ENCODE measurements around the gene TEX29. TPM values are rescaled to one million over a fixed set of nuclear protein-coding genes. Genes with fewer than 3 reads are reported as not detected.

TEX29 gene
- total RNA-seq, 1 donor from 2014 or later, result 0.85 TPM

DNA sequence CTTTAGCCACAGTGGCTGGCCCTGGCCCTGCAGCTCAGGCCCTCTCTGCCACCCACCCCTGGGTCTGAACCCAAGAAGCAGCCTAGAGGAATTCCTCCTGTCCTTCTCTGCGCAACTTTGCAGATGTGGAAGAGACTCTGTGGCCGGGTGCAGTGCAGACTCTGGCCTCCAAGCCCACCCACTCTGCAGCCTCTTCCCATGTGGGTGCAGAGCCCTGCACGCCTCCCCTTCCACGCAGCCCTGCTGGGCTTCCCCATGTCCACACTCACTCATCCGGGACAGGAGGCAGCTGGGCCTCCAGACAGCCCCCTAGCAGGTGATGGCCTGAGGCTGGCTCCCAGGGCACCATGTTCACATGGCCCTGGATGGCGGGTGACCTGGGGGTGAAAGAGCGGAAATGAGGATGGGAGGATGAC is 2.5 kb downstream of the TEX29 start:
- DNase-seq, result no peak

DNA sequence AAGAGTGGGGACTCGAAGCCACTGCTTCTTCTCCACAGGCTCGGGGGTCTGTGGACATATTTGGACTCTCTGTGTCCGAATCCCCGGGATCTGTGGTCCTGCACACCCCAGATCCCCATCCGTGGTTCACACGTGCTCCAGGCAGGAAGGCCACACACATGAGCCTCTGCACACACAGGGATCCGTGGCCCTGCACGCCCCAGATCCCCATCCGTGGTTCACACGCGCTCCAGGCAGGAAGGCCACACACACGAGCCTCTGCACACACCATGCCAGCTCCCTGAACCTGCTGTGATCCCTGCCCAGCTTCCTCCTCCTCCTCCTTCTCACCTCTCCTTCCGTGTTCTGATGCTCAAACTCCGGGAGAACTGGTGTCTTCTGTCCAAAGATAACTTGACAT is 3.1 kb downstream of the TEX29 start:
- no peak for DNase-seq

DNA sequence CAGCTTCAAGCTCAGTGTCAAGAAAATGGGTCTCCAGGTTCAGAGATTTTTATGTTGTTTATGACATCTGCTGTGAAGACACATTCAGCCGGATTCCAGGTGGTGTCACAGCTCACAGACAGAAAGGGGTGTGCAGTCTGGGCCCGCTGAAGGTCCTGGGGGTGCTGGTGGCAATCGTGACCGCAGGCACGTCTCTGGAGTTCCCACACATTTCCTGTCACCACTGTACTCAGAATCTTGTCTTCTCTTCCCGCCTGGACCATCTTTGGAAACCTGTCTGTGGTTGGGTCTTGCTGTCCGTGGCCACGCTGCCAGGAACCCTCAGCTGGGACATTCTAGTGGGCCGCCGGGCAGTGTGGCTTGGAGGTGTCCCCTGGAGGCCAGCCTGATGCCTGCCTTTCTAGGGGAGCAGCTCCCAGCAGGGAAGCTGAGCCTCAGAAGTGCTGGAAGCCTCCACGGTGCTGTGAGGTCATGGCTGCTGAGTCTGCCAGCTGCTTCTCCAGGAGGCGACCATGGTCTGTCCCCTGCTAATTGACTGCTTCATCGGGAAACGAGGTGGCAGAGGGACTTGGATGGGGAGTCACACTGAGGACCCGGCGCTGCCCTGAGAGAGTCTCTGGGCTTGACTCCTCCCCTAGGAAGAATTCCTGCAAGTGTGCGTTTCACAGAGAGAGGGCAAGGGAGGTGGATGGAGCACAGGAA is 3.7 kb downstream of the TEX29 start:
- DNase-seq, result no peak

DNA sequence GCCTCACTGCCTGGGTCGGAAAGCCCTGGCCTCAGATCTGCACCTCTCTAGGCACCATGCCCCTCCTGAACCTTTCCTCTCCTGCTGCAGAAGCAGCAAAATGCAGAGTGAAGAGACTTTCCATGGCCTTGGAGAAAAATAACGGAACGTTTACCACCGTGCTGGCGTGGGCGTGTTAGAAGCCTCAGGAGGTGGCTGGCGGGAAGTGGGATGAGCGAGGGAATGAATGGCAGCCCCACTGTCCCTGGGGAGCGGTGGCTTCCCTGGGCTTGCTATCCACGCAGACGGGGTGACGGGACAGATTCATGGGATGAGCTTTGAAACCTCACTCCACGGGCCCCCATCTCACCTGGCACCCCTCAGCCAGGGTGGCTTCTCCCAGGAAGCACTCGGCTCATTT is 4.3 kb downstream of the TEX29 start:
- no peak for DNase-seq

DNA sequence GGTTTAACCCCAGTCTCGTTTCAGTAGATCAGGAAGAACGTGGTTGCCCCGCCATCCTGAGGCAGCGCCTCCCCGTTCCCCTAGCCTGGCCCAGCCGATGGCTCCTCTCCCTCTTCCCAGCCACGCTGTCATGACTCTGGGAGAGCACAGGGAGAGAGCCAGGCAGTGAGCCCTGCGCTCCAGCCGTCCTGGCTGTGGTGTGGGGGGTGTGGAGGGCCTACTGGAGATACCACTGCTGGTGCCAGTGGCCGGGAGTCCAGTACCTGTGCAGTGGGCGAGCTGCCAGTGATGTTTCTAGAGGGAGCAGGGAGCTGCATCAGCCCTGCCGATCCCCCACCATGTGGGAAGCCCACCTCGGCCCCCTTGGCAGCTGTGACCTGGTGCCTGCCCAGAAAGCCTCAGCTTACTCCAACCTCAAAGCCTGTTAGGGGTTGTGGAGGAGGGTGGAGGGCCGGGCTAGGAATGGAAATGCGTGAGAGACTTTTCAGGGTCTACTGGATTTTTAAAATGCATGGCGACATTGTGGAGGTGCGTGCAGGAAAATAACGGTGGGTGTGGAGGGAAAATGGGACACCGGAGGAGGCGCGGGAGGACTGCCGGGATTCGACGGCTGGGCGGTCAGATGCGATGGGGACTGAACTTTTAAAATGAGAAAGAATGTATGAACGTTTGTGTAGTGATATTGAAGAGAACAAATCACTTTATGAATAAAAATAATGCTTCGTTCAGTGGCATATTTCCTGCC is 4.9 kb downstream of the TEX29 start:
- no peak for DNase-seq

DNA sequence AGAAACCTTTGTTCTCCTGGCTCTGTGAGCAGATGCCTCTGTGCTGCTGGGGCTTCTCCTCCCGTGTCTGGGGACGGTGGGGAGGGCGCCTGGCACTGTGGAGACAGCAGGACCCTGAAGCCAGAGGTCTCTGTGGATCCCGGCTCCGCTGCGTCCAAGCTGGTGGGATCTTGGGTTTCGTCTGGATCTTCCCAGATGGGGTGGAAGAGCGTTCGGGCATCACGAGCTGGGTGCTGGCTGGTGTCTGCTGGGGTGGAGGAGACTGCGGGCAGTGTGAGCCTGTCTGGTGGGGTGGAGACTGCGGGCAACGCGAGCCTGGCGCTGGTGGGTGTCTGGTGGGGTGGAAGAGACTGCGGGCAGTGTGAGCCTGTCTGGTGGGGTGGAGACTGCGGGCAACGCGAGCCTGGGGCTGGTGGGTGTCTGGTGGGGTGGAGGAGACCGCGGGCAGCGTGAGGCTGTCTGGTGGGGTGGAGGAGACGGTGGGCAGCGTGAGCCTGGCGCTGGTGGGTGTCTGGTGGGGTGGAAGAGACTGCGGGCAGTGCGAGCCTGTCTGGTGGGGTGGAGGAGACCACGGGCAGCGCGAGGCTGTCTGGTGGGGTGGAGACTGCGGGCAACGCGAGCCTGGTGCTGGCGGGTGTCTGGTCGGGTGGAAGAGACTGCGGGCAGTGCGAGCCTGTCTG is 5.6 kb downstream of the TEX29 start:
- no peak for DNase-seq

DNA sequence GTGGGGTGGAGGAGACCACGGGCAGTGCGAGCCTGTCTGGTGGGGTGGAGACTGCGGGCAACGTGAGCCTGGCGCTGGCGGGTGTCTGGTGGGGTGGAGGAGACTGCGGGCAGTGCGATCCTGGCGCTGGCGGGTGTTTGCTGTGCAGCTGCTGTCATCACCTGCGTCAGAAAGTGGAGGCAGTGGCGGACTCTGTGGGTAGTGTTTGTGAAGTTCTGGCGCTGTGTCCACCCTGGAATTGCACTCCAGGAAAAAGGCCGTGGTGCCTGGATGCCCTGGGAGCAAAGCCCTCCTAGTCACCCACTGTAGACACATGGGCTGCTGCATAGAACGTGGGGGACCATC is 6.2 kb downstream of the TEX29 start:
- DNase-seq, result no peak

DNA sequence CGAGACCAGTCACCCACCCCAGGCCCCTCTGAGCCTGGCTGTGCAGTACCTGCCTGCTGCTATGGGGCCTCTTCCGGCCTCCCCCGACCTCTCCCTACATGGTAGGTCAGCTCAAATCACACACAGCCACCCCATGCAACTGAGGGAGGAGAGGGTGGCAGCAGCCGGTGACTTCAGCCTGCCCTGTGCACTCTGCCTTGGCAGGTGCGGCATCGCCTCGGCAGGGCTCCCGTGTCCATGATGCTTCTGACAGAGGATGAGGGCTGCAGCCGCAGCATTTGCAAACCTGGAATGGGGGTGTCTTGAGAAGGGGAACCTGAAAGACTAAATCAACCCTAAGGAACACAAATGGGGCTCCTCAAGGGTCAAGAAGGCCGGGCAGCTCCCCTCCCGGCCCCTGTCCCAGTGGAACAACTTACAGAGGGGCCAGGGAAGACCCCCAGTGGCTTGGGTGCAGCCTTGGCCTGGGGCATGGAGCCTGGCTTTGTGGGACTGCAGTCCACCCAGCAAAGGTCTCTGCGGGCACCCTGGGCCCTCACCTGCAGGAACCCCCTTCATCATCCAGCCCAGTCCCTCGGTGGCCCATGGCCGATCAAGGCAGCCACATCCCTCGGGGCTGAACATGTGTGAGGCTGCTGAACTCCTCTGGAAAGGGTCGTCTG is 6.7 kb downstream of the TEX29 start:
- DNase-seq, result no peak

DNA sequence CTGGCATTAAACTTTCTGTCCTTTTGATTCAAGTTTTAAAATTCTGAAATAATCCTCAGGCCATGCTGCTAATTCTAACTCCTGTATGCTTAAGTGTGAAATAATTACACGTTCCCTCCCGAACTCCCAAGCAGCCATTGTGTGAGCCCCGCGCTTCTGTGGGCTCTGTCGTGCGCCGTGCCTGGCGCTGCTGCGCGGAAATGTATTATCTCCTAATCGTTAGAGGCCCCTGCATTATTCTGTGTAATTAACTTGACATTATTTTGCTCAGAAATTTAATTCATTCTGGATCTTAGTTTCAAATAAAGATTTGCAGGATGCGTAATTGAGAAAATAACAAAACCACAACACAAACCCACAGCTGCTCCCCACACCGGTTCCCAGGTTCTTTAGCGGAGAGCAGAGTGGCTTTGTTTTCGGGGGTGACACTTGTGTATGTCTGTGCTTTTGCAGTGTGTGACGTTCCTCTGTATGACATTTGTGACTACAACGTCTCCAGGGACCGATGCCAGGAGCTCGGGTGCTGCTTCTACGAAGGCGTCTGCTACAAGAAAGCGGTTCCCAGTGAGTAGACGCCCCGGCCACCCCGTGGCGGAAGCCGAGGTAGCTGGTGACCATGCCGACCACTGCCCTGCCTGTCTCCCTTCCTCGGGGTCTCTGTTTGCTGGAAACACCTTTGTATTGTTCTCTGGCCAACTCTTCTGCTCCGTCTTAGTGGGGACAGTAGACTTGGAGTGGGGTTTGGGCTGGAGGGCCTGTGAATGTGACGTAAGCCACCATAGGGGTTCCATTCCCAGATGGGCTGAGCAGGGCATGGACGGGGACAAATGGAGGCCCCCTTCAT is 7.5 kb downstream of the TEX29 start:
- no peak for DNase-seq

DNA sequence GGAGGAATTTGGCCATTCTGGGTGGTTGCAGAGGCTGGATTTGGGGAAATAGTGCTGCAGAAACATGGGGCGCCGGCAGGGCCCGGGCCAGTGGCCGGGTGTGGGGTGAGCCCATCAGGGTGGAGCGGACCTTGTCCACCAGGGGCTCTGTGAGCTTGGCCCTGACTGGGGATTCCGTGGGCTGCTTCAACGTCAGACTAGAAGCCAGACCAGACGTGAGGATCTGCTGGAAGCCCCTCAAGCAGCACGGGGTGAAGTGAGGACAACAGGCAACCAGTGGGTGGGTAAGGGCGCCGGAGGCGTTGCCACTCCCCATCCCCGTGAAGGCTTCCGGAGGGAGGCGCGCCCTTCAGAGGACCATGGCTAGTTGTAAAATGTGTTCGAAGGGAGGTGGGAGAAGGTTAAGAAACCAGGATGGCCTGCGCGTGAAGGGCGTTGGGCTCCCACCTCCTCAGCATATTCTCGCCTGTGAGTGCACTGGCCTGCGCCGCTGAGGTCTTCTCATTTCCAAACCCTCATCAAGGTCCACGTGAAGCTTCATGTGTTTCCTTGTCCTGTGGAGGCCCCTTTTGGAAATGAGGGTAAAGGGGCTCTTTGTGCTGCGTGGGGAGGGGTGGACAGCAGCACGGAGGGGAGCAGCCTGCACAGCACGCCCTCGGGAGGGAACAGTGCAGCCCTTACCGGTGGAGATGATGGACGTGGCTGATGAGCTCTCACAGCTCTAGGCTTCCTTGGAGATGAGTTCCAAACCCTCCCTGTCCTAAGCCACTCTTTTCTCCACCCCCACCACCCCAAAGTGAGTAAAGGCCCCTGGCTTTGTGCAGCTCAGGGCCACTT is 8.3 kb downstream of the TEX29 start:
- no peak for DNase-seq

DNA sequence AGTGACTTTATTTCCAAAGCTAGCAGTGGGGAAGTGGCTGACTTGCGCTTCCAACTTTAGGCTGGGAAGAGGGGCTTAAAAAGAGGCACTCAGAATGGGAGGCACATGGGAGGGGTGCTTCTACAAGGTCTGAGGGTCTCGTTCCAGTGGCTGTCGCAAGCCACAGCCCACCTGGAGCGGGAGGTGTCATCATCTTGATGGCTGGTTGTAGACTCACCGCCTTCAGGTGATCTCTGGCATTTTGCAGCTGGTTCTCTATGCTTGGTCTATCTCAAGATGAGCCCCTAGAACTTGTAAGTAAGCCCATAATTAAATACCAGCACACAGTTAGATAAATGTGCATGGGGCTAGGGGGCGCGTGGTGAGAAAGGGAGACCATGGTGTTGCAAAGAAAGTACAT is 9.2 kb downstream of the TEX29 start:
- no peak for DNase-seq

DNA sequence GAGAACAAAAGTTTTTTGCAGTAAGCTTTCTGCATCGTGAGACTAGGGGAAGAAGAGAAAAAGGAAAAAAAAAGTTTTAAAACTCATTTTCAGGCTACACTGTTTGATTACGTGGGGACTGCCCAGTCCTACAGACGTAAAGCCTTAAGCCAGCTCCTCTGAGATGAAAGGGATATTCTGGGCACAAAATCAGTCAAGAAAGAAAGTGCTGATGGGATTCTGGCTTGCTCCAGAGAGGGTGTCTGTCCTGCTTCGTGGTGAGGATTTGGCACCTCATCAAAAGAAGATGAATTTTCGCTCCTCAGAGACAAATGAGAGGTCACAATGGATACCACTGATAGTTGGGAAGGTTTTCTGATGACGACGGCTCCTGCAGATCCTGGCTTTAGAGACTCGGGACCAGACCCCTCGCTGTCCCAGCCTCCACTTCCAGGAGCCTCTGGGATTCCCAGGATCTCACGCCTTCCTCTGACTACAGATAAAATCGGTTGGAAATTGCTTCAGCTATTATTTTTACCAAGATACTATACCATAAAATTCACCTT is 9.7 kb downstream of the TEX29 start:
- no peak for DNase-seq

DNA sequence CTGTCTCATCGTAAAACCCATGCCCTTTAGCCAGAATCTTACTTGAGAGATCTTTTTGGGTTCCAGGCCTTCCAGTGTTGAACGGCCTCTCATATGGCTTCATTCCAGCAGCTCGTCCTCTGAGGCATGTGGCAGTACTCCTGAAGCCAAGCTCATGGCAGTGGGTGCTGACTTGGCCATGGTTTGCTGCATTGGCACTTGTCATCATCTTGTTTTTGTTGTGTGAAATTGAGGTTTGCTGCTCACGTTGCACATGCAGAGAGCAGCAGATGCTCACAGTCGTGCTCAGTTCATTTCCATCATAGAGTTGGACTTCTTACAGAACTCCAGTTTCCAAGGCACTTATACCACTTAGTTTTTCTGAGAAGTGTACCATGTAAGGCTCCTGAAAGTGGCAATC is 14.9 kb downstream of the TEX29 start:
- no peak for DNase-seq

DNA sequence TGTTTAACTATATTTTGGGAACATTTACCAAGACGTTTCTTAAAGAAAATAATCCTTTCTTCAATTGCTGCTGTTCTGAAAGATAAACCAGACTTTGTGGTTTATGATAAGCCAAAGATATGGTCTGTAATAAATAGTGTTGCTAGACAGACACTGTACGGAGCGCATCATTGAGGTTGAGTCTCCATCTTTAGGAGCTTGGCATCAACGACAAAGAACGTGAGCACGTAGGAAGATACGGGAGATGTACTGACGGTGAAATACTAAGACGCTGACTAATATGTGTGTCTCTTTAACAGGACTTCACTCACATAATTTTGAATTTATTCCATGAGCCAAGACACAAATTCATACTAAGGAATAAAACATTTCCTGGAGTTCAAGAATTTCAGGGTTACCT is 16.2 kb downstream of the TEX29 start:
- DNase-seq, result no peak

DNA sequence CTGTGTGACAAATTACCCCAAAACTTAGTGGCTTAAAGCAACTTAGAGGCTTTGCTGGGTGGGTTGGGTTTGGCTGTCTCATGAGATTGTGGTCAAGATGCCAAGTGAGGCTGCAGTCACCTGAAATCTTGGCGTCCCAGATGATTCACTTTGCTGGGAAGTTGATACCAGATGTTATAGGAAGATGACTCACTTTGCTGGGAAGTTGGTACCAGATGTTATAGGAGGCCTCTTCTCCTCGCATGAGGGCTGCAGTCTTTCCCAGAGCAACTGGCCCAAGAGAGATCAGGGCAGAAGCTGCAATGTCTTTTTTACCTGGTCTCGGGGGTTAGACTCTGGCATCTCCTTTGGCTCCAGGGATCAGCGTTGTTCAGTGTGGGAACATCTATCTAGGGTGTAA is 16.8 kb downstream of the TEX29 start:
- DNase-seq, result no peak

DNA sequence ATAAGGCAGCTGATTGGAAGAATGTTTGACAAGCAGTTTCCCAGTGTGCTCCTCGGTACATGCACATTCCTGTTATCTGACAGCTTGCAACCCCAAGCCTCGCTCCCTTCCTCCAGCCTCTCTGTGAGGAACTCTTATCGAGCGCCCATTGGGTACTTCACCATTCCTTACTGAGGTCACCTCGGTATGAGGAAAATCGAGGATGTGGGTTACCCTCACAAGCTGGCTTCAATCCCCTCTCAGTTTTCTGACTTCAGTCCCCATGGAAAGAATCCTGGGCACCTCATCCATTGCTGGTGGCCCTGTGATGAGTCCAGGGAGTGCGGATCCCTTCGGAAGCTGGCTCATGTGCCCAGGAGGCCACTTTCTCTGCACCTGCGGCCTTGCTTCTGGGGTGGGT is 17.3 kb downstream of the TEX29 start:
- no peak for DNase-seq

DNA sequence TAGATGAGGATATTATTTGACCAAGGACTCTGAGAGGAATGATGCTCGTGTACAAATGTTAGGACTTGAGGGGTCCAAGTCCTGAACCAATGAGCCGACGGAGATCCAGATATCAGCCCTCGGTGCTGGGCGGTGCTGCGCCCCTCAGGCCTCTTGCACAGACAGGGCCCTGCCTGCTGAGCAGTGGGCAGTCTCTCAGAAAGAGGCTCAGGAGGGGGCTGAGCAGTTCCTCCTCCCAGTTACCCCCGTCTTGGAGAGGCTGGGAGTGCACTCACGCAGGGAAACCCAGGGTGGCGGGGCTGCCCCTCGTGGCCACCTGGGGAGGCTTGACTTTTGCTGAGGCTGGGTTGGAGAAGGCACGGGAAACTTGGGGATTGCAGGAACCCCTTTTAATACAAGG is 18.4 kb downstream of the TEX29 start:
- no peak for DNase-seq

DNA sequence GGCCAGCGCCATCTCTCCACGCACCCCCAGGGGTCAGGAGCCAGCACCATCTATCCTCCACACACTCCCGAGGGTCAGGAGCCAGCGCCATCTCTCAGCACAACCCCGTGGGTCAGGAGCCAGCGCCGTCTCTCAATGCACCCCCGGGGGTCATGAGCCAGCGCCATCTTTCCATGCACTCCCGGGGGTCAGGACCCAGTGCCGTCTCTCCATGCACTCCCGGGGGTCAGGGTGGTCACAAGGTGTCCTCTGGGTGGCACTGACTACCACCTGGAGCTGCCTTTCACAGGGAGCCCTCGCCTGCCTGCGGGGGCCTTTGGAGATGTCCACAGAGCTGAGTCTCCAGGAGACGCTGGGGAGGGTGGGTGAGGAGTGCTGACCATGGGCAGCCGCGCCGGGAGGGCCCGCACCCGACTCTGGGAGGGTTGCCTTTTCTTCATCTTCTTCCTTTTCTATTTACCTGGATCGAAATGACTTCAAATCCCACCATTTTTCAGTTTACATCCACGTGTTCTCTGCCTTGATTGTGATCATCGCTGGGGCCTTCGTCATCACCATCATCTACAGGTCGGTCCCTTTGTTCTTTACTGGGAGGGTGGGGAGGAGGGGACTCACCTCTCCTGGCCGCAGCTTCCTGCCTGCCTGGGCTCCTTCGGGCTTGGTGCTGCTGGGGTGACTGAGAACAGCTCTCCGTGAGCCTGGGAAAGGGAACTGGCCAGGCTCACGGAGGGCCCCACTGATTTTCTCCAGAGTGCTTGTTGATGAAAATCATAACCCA is 19.1 kb downstream of the TEX29 start:
- DNase-seq, result no peak

DNA sequence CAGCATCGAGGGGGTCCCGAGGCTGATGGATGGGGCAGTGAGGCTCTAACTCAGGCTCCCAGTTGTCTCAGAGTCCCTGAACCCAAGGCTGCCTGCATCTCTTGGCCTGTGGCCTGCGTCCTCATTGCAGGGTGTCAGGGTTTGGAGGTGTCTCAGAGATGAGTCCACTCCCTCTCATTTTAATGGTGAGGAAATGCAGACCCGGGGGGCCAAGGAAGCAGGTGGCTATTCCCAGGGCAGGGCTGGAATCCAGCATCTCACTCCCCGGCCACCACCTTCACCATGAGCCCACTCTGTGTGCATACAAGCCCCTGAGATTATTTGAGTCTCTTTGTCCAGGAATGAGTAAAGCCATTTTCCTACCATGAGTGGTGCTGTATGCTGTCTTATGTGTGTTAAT is 21.4 kb downstream of the TEX29 start:
- no peak for DNase-seq

DNA sequence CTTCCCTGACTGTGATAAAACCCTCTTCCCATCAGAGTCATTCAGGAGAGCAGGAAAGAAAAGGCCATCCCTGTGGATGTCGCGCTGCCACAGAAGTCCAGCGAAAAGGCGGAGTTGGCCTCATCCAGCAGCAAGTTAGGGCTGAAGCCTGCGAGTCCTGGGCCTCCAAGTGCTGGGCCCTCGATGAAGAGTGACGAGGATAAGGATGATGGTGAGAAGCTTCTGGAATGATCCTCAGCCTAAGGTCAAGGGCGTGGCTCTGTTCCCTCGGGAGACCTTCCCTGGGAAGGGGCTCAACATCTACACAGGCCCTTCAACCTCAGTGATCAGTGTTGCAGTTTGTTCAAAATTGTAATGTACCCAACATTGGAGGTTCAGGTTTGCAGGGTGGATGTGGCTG is 22.3 kb downstream of the TEX29 start:
- DNase-seq, result no peak
